Hepatocyte (in vitro differentiated cells): ENCODE results near the gene CLTB.

ENCODE experiments used
- CTCF ChIP-seq: fragments of 200-600 bp; sonication (generic); IDR thresholded peaks from 2 replicates; pipeline ENCODE4 v1.5.1; 2016; ENCODE audit warnings: antibody characterized with exemption, mild to moderate bottlenecking; ENCODE audit not compliant: poor library complexity
- EZH2 ChIP-seq: fragments of 200-600 bp; sonication (generic); IDR thresholded peaks from 2 replicates; pipeline ENCODE4 v1.6.1; 2016; ENCODE audit warnings: antibody characterized with exemption, mild to moderate bottlenecking, borderline replicate concordance
- EZH2phosphoT487 ChIP-seq: fragments of 200-600 bp; sonication (generic); IDR thresholded peaks from one replicate; pipeline ENCODE4 v1.6.1; 2018; ENCODE audit warnings: antibody characterized with exemption, mild to moderate bottlenecking, low read depth, moderate library complexity; ENCODE audit not compliant: unreplicated experiment, severe bottlenecking

GRCh38 chr5:176359658-176360057 lies 56.7 kb downstream of the CLTB start:
- no peak for TF ChIP-seq CTCF
- no peak for TF ChIP-seq EZH2phosphoT487
- no peak for TF ChIP-seq EZH2
